OCI-LY1 (cell line): ENCODE data around the gene STK24.

ENCODE experiments used
- H2AFZ ChIP-seq: fragments of 200-600 bp; sonication (generic), shearing (Covaris generic); 2 replicates; pipeline ENCODE4 v1.6.0; 2014; ENCODE audit warnings: antibody characterized with exemption, mild to moderate bottlenecking, low read length
- H3F3A ChIP-seq: fragments of 200-600 bp; sonication (generic), shearing (Covaris generic); 2 replicates; pipeline ENCODE4 v1.6.0; 2014; ENCODE audit warnings: mild to moderate bottlenecking, antibody characterized with exemption, low read length, moderate library complexity; ENCODE audit not compliant: insufficient read depth
- H3K27ac ChIP-seq: fragments of 200-600 bp; sonication (generic); 2 replicates; pipeline ENCODE4 v1.5.1; 2014; ENCODE audit warnings: low read length, mixed run types, mild to moderate bottlenecking, low read depth; ENCODE audit not compliant: poor library complexity, severe bottlenecking
- H3K27me3 ChIP-seq: fragments of 200-600 bp; sonication (generic); 2 replicates; pipeline ENCODE4 v1.6.0; 2014; ENCODE audit warnings: antibody characterized with exemption, mild to moderate bottlenecking, low read length, moderate library complexity; ENCODE audit not compliant: insufficient read depth
- H3K36me3 ChIP-seq: fragments of 200-600 bp; sonication (generic); 2 replicates; pipeline ENCODE4 v1.6.1; 2014; ENCODE audit warnings: mild to moderate bottlenecking, antibody characterized with exemption, low read length, moderate library complexity, mixed read lengths; ENCODE audit not compliant: insufficient read depth
- H3K4me1 ChIP-seq: fragments of 200-600 bp; sonication (generic); 2 replicates; pipeline ENCODE4 v1.5.1; 2014; ENCODE audit warnings: mild to moderate bottlenecking, low read length, moderate library complexity; ENCODE audit not compliant: insufficient read depth, severe bottlenecking
- H3K4me2 ChIP-seq: fragments of 200-600 bp; sonication (generic), shearing (Covaris generic); 2 replicates; pipeline ENCODE4 v1.6.1; 2014; ENCODE audit warnings: low read length
- H3K4me3 ChIP-seq: fragments of 200-600 bp; sonication (generic); 2 replicates; pipeline ENCODE4 v1.5.1; 2014; ENCODE audit warnings: low read length, low read depth, mild to moderate bottlenecking, mixed read lengths; ENCODE audit not compliant: poor library complexity, severe bottlenecking
- H3K79me2 ChIP-seq: fragments of 200-600 bp; shearing (Covaris generic); 2 replicates; pipeline ENCODE4 v1.6.1; 2016; ENCODE audit warnings: mixed run types, low read length, mixed read lengths; ENCODE audit not compliant: insufficient read depth
- H3K9ac ChIP-seq: fragments of 200-600 bp; sonication (generic), shearing (Covaris generic); 2 replicates; pipeline ENCODE4 v1.6.1; 2014; ENCODE audit warnings: mild to moderate bottlenecking, low read length, mixed read lengths
- H3K9me2 ChIP-seq: fragments of 200-600 bp; sonication (generic), shearing (Covaris generic); 2 replicates; pipeline ENCODE4 v1.6.1; 2014; ENCODE audit warnings: low read depth, mild to moderate bottlenecking, low read length, mixed read lengths
- H3K9me3 ChIP-seq: fragments of 200-600 bp; shearing (Covaris generic); 2 replicates; pipeline ENCODE4 v1.6.1; 2014; ENCODE audit warnings: low read length, mixed read lengths
- H4K20me1 ChIP-seq: fragments of 200-600 bp; sonication (generic), shearing (Covaris generic); 2 replicates; pipeline ENCODE4 v1.6.0; 2016; ENCODE audit warnings: mild to moderate bottlenecking, low read length; ENCODE audit not compliant: insufficient read depth
- EZH2 ChIP-seq: fragments of 200-600 bp; sonication (generic), shearing (Covaris generic); IDR thresholded peaks from 2 replicates; pipeline ENCODE4 v1.8.0; 2017; ENCODE audit warnings: borderline replicate concordance, mixed run types, mild to moderate bottlenecking, antibody characterized with exemption, low read length, moderate library complexity, mixed read lengths
- TF ChIP-seq, protein P1 (sequence below): fragments of 200-600 bp; sonication (generic), shearing (Covaris generic); IDR thresholded peaks from 2 replicates; pipeline ENCODE4 v1.5.1; 2017; ENCODE audit warnings: mild to moderate bottlenecking, antibody characterized with exemption, low read length, moderate library complexity, mixed read lengths

The STK24 gene

DNA sequence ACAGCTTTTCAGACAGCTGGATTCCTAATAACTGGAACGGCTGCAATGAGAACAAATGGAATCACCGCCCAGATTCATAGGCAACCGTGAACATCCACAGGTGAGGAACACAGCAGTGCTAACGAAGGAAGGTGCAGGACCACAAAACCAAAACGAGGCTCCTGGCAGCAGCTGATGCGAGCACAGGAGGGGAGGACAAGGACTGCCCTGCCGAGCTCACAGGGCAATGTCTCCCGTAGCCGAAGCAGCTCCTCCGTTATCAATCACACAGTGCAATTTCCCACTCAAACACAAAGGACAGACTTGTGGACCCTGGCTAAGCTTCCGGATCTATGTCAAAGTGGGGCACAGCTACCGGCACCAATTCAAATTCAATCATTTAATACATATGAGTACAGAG, 70.6 kb downstream of the STK24 start:
- H3K4me2 ChIP-seq: no peak overlapping the region
- 0 out of 2 replicates have a peak, but pooled peaks cover 2% of the 10 kb centered on the region for H4K20me1 ChIP-seq
- H2AFZ ChIP-seq: no peak overlapping the region
- H3K9me3 ChIP-seq: no peaks in the 10 kb centered on the region
- H3K79me2 ChIP-seq: peaks cover 38% of the 10 kb centered on the region
- H3K4me3 ChIP-seq: no peak overlapping the region
- H3F3A ChIP-seq: no peaks in the 10 kb centered on the region
- peaks cover 8% of the 10 kb centered on the region; the same call in 1 of the 2 replicates for H3K36me3 ChIP-seq
- H3K9ac ChIP-seq: no peak overlapping the region
- H3K27me3 ChIP-seq: no peaks in the 10 kb centered on the region
- H3K9me2 ChIP-seq: no peaks in the 10 kb centered on the region
- H3K4me1 ChIP-seq: peaks cover 15% of the 10 kb centered on the region
- H3K27ac ChIP-seq: no peak overlapping the region
- no peak for TF ChIP-seq EZH2
- TF ChIP-seq, protein P1, sequence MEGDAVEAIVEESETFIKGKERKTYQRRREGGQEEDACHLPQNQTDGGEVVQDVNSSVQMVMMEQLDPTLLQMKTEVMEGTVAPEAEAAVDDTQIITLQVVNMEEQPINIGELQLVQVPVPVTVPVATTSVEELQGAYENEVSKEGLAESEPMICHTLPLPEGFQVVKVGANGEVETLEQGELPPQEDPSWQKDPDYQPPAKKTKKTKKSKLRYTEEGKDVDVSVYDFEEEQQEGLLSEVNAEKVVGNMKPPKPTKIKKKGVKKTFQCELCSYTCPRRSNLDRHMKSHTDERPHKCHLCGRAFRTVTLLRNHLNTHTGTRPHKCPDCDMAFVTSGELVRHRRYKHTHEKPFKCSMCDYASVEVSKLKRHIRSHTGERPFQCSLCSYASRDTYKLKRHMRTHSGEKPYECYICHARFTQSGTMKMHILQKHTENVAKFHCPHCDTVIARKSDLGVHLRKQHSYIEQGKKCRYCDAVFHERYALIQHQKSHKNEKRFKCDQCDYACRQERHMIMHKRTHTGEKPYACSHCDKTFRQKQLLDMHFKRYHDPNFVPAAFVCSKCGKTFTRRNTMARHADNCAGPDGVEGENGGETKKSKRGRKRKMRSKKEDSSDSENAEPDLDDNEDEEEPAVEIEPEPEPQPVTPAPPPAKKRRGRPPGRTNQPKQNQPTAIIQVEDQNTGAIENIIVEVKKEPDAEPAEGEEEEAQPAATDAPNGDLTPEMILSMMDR: no peak

DNA sequence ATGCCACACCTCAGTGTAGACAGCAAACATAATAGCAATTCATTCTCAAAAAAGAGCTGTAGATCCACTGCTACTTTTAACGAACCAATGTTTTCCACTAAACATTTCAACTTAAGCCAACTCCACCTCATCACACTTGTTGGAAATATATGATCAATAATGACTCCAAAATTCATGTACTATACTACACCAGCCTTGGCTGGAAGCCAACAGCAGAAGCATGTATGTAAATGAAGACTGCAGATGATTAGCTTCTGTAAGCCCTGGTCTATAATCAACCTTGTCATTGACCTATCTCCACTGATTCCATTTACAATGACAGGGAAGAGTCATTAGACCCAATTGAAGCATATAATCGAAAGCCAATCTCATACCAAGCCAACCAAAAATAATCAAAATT, 71.7 kb downstream of the STK24 start:
- H3K4me3 ChIP-seq: no peak overlapping the region
- no peaks in the 10 kb centered on the region for H3F3A ChIP-seq
- TF ChIP-seq EZH2: no peak
- TF ChIP-seq, protein P1: no peak
- H3K79me2 ChIP-seq: peaks cover 33% of the 10 kb centered on the region
- H2AFZ ChIP-seq: no peak overlapping the region
- no peak overlapping the region for H3K27ac ChIP-seq
- no peaks in the 10 kb centered on the region for H3K9me3 ChIP-seq
- H3K4me2 ChIP-seq: no peak overlapping the region
- H3K36me3 ChIP-seq: peaks cover 8% of the 10 kb centered on the region; the same call in 1 of the 2 replicates
- peaks cover 13% of the 10 kb centered on the region for H3K4me1 ChIP-seq
- no peaks in the 10 kb centered on the region for H3K9me2 ChIP-seq
- 0 out of 2 replicates have a peak, but pooled peaks cover 2% of the 10 kb centered on the region for H4K20me1 ChIP-seq
- no peak overlapping the region for H3K9ac ChIP-seq
- H3K27me3 ChIP-seq: no peaks in the 10 kb centered on the region

DNA sequence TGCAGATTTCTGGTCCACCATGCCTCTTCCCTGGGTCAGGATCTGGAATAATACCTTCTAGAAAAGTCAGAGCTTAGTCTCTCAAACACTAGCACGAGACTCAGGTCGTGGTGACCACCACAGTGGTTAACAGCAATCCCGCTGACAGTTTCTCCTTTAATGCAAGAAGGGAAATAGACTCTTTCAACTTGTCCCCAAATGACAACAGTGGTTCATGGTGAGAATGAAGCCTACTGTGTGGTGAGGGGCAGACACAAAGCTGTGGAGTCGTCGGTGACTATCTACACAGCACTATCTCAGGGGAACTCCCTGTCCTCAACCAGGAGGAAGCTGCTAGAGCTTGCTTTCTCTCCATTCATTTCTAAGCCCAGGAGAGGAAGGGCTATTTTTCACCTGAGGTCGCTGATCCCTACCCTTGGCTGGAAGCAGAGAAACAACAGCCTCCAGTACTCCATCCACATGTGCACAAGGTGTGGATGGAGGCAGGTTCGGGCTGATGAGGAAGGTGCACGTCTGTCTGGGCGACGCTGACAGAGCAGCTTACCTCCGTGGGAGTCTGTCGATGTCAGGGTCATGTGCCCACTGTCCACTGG, 72.4 kb downstream of the STK24 start:
- Histone ChIP-seq H3K4me1 (peaks cover 5% of the 10 kb centered on the region), H3K4me3 (no peak overlapping the region), H3F3A (no peaks in the 10 kb centered on the region), H4K20me1 (0 out of 2 replicates have a peak, but pooled peaks cover 2% of the 10 kb centered on the region), H3K9me2 (no peaks in the 10 kb centered on the region), H3K36me3 (peaks cover 8% of the 10 kb centered on the region; the same call in 1 of the 2 replicates), H3K4me2 (no peak overlapping the region), H3K27me3 (no peaks in the 10 kb centered on the region), H2AFZ (no peak overlapping the region), H3K9ac (no peak overlapping the region), H3K79me2 (peaks cover 32% of the 10 kb centered on the region), H3K9me3 (no peaks in the 10 kb centered on the region), H3K27ac (no peak overlapping the region)
- TF ChIP-seq, protein P1: no peak
- no peak for TF ChIP-seq EZH2
